ENCODE results near the gene LYRM4. TPM values are rescaled to one million over a fixed set of nuclear protein-coding genes. Genes with fewer than 3 reads are reported as not detected.

LYRM4 gene
- total and polyA plus RNA-seq, 9 of the 15 experiments (the other 6 are each of a cell fraction or from before 2014, with no cell fraction given): 24.2 to 69.4 (median 41.8) TPM

- ATAC-seq (no peak), DNase-seq (ENCODE audit: extremely low read depth in 1 of 4, low spot score in 3 of 4) (no peak)
- in situ Hi-C loops (cut with MboI): no loop called here
Observed at GRCh38 chr6:5068153-5068751, 192.5 kb downstream of the LYRM4 start.

GRCh38 chr6:5067305-5067704 lies 193.4 kb downstream of the LYRM4 start:
- no peak overlapping the region for H3K27ac ChIP-seq (ENCODE audit: extremely low read depth, low read depth, low read length)
- no peaks in the 10 kb centered on the region for H3K9me1 ChIP-seq (ENCODE audit: control insufficient read depth, insufficient read depth, low read length)
- DNase-seq (ENCODE audit: extremely low read depth in 1 of 4, low spot score in 3 of 4): no peak
- BruUV-seq (replicated peaks): no TSS peak
- no peak overlapping the region for H3K4me3 ChIP-seq
- peaks cover 9 to 24% of the 10 kb centered on the region in 2 experiments for H3K27me3 ChIP-seq (ENCODE audit: control insufficient read depth in 2 of 2, insufficient read depth in 2 of 2, low read length in 2 of 2)
- ChIA-PET CTCF (ENCODE audit: low intra/inter-chr PET ratio) (no interaction called here), POLR2A (interaction anchor here (0.7 kb wide), 1 partner anchor 9 kb away, joined by 3 read pairs; no protein-coding TSS in a partner anchor)
- H3K4me2 ChIP-seq (ENCODE audit: insufficient read depth, low read length): no peak overlapping the region
- TF ChIP-seq YY1 (IDR thresholded peaks at IDR 0.05; ENCODE audit: borderline replicate concordance in 1 of 3, control insufficient read depth in 1 of 3, extremely low read depth in 1 of 3, insufficient read depth in 3 of 3, insufficient read length in 1 of 3, insufficient replicate concordance in 2 of 3, low read depth in 1 of 3, low read length in 2 of 3): peak in 2 of 3 experiments; percentile 29 to 85
- TF ChIP-seq ZNF282 (CRISPR knock-in tag; IDR thresholded peaks at IDR 0.05): no peak
- H4K20me1 ChIP-seq (replicated peaks; ENCODE audit: control insufficient read depth, insufficient read depth, low read length): no peaks in the 10 kb centered on the region; the same call in 1 of the 2 replicates
- H3K4me1 ChIP-seq (replicated peaks in 1 of 2; ENCODE audit: control insufficient read depth in 2 of 2, insufficient read depth in 2 of 2, low read length in 2 of 2): no peaks in the 10 kb centered on the region
- no peak for ATAC-seq
- FAIRE-seq: no peak
- H3K9me3 ChIP-seq (replicated peaks; ENCODE audit: control insufficient read depth, insufficient read depth, low read depth, low read length): no peaks in the 10 kb centered on the region
- H2AFZ ChIP-seq (ENCODE audit: low read depth, low read length): no peak overlapping the region
- H3K79me2 ChIP-seq (ENCODE audit: control insufficient read depth, insufficient read depth, low read length): no peaks in the 10 kb centered on the region
- 12% methylated on average over 3 of the region's 3 CpGs for WGBS (ENCODE audit: insufficient coverage, low coverage, missing lambda C conversion rate)
- in situ Hi-C loops (cut with MboI) (no loop called here), intact Hi-C loops (cut with micrococcal nuclease) (no loop called here)
- H3K9ac ChIP-seq (ENCODE audit: insufficient read depth in 1 of 2, low read depth in 2 of 2, low read length in 2 of 2): no peak overlapping the region
- H3K36me3 ChIP-seq (ENCODE audit: control insufficient read depth, insufficient read depth, low read length): no peaks in the 10 kb centered on the region

More at GRCh38 chr6:5068153-5068751, 192.5 kb downstream of the LYRM4 start:
- H3K4me2 ChIP-seq (ENCODE audit: insufficient read depth, low read length): no peak overlapping the region
- H3K9me3 ChIP-seq (replicated peaks; ENCODE audit: control insufficient read depth, insufficient read depth, low read depth, low read length): no peaks in the 10 kb centered on the region
- H3K36me3 ChIP-seq (ENCODE audit: control insufficient read depth, insufficient read depth, low read length): no peaks in the 10 kb centered on the region
- WGBS (ENCODE audit: insufficient coverage, low coverage, missing lambda C conversion rate): 56% methylated on average over 17 of the region's 17 CpGs
- H3K9me1 ChIP-seq (ENCODE audit: control insufficient read depth, insufficient read depth, low read length): no peaks in the 10 kb centered on the region
- no peak for FAIRE-seq
- no peaks in the 10 kb centered on the region for H3K4me1 ChIP-seq (replicated peaks in 1 of 2; ENCODE audit: control insufficient read depth in 2 of 2, insufficient read depth in 2 of 2, low read length in 2 of 2)
- ChIA-PET POLR2A (no interaction called here), CTCF (ENCODE audit: low intra/inter-chr PET ratio) (no interaction called here)
- H4K20me1 ChIP-seq (replicated peaks; ENCODE audit: control insufficient read depth, insufficient read depth, low read length): no peaks in the 10 kb centered on the region
- no peak overlapping the region for H3K27ac ChIP-seq (ENCODE audit: extremely low read depth, low read depth, low read length)
- H3K4me3 ChIP-seq: no peak overlapping the region
- H3K79me2 ChIP-seq (ENCODE audit: control insufficient read depth, insufficient read depth, low read length): no peaks in the 10 kb centered on the region
- no TSS peak for BruUV-seq (replicated peaks)
- TF ChIP-seq HNRNPLL (IDR thresholded peaks at IDR 0.05; ENCODE audit: low read depth, low read length, poor library complexity, severe bottlenecking) (no peak), CREM (IDR thresholded peaks at IDR 0.05; ENCODE audit: low read depth) (0 out of 2 replicates have a peak, but pooled peaks have one; percentile 4)
- H3K9ac ChIP-seq (ENCODE audit: insufficient read depth in 1 of 2, low read depth in 2 of 2, low read length in 2 of 2): no peak overlapping the region
- H2AFZ ChIP-seq (ENCODE audit: low read depth, low read length): no peak overlapping the region
- H3K27me3 ChIP-seq (ENCODE audit: control insufficient read depth in 2 of 2, insufficient read depth in 2 of 2, low read length in 2 of 2): peaks cover 2 to 15% of the 10 kb centered on the region in 2 experiments; a peak in 4 of 5 replicates
- intact Hi-C loops (cut with micrococcal nuclease): no loop called here

Measured in K562 (cell line).